Left colon (tissue), 2 donors: ENCODE data around the gene MPL. TPM values are rescaled to one million over a fixed set of nuclear protein-coding genes. Genes with fewer than 3 reads are reported as not detected.
"Not testable (repeated sequence)": the region's sequence is repeated elsewhere in the genome, so short reads cannot be mapped to it uniquely, and the experiment has no call there.

Source experiments
- ATAC-seq: fragments of 200-7000 bp; cut with Tn5 transposase; one replicate; pipeline ENCODE4 v1.9.1; 2020; ENCODE audit warnings: mild to moderate bottlenecking, moderate library complexity
- DNase-seq, 2 donors: peaks; one replicate each; pipeline ENCODE4 v3.0.0-alpha.2; 2020
- intact Hi-C, 2 donors: fragments of 100-400 bp; cut with DNase I in 1 of 2; cut with micrococcal nuclease in 1 of 2; formaldehyde crosslinking; loops; one replicate each; pipeline versions ENCODE4 v1.11.2 to v1.14.0; 2022; cut with DNase I, micrococcal nuclease
- microRNA-seq, 2 donors: library from miRNA; unstranded; fragments of <30 nt; microRNA quantifications; one replicate each; pipeline versions ENCODE4 v1.1.0 to v1.2.0, GENCODE V29; 2020
- total RNA-seq, 2 donors: library from RNA; stranded (reverse); fragmentation: NEBNext Ultra II Directional; extraction: Animal tissue kit (Norgen Biotek cat#: 25700); gene quantifications; one replicate each; pipeline ENCODE4 v1.2.1, GENCODE V29; 2021
- donor health status: DM: no; HTN: no; CAD: no.
- donor health status: DM: yes; HTN: yes; CAD: no.

The MPL gene
- total RNA-seq, 2 donors from 2014 or later = 0.56 TPM; not detected in 1

- peak; percentile 96 to 97 for DNase-seq
- intact Hi-C loops = no loop called here
- ATAC-seq = peak; percentile 98
These were observed 52.0 kb downstream of the MPL start, which contains the start of the genes MED8 and SZT2 for GRCh38 chr1:43389326-43390313. Gene MED8 (minus strand): TSS chr1:43389800. CDS start chr1:43389764, 36 bp downstream. Gene SZT2 (plus strand): TSS chr1:43389899. CDS start chr1:43389969, 70 bp downstream.

- no peak for ATAC-seq
- intact Hi-C loops = no loop called here
- DNase-seq = no peak
These were observed 55.1 kb downstream of the MPL start for GRCh38 chr1:43392702-43393101.

GRCh38 chr1:43395523-43395922 is 57.9 kb downstream of the MPL start:
- intact Hi-C loops = no loop called here
- no peak for DNase-seq
- ATAC-seq = no peak

GRCh38 chr1:43396059-43396458 is 58.4 kb downstream of the MPL start:
- ATAC-seq (peak; percentile 49), DNase-seq (no peak)
- intact Hi-C loops = no loop called here

GRCh38 chr1:43398227-43398626 is 60.6 kb downstream of the MPL start:
- intact Hi-C loops = no loop called here
- no peak for DNase-seq
- no peak for ATAC-seq

GRCh38 chr1:43400441-43400840 is 62.8 kb downstream of the MPL start:
- DNase-seq, ATAC-seq, intact Hi-C loops: not testable (repeated sequence)

GRCh38 chr1:43402089-43402865 is 64.7 kb downstream of the MPL start:
- intact Hi-C loops = no loop called here

More at GRCh38 chr1:43402089-43402865, 64.7 kb downstream of the MPL start:
- DNase-seq = no peak
- ATAC-seq = no peak

Small RNA genes lying within 50 kb of the gene (microRNA-seq; reads per million reads assigned to microRNA genes)
- gene MIR6734 = 1.1 to 5.4 reads per million in 2 donors

Other genes with a start within 250 kb of the MPL start
- gene EBNA1BP2, start 165.5 kb upstream of the MPL start, total RNA-seq = 10 to 100 TPM; 30.4 to 32.4 TPM
- gene CFAP57, start 165.5 kb upstream of the MPL start, total RNA-seq = not detected
- 10 to 100 TPM; 52.4 to 63.3 TPM for gene TMEM125, start 67.8 kb upstream of the MPL start, total RNA-seq
- 10 to 100 TPM; 76.9 to 97.8 TPM for gene C1orf210, start 52.2 kb upstream of the MPL start, total RNA-seq
- gene TIE1, start 36.8 kb upstream of the MPL start, total RNA-seq = 1 to 10 TPM; 4.9 to 7.6 TPM
- gene CDC20, start 21.2 kb downstream of the MPL start, total RNA-seq = 10 to 100 TPM; 10.5 to 24.3 TPM
- gene ELOVL1, start 30.2 kb downstream of the MPL start, total RNA-seq = 100 to 1,000 TPM; 135 to 152 TPM
- 10 to 100 TPM; 39.1 to 39.5 TPM for gene MED8, start 52.0 kb downstream of the MPL start, total RNA-seq
- 10 to 100 TPM; 49.5 to 73.2 TPM for gene SZT2, start 52.1 kb downstream of the MPL start, total RNA-seq
- 10 to 100 TPM; 60.9 to 74.3 TPM for gene HYI, start 116.1 kb downstream of the MPL start, total RNA-seq
- 100 to 1,000 TPM; 514 to 671 TPM for gene PTPRF, start 193.1 kb downstream of the MPL start, total RNA-seq